NCI-H446 (cell line): Measurements from ENCODE around the gene MBNL2.
"Not testable (repeated sequence)": the region's sequence is repeated elsewhere in the genome, so short reads cannot be mapped to it uniquely, and the experiment has no call there.

Source experiments
- DNase-seq, 2 experiments: peaks; one replicate each; lab custom pipeline; 2025; lab: John Stamatoyannopoulos, UW

The MBNL2 gene, protein sequence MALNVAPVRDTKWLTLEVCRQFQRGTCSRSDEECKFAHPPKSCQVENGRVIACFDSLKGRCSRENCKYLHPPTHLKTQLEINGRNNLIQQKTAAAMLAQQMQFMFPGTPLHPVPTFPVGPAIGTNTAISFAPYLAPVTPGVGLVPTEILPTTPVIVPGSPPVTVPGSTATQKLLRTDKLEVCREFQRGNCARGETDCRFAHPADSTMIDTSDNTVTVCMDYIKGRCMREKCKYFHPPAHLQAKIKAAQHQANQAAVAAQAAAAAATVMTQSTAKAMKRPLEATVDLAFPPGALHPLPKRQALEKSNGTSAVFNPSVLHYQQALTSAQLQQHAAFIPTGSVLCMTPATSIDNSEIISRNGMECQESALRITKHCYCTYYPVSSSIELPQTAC

DNA sequence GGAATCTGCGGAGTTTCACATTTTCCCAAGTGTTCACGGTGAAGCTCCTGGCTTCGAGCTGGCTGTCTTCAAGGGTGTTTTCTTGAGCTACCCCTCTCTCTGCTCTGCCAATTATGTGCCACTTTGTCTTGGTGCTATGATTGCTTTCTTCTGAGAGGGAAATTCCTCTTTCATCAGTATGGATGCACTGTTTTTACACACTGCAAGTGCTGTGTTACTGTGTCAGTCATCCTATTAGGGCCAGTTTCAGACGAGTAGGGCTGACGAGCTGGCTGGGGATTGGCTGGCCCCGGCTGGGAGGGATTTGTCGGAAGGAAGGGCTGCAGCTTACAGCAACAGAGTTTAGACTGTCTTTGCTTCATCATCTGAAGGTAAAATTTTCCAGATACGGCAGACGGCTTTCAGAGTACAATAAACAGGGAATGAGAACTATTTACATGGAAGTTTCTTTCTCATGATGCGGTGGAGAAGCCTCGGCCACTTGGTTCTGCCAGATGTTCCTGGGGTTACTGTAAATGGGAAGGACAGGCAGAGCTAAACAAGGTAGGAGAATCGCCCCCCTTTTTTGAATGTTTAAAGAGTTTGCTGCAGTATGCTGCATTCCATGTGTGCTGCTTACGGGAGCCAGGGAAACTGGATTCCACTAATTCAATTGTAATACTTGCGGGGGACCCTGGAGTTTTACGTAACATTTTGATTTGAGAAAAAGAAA lies at the start of gene MBNL2:
Gene MBNL2 (plus strand): TSS at position 345 of the 712 bp plus-strand sequence. CDS start 53,903 bp downstream, outside the sequence.
- peak; percentile 68 to 75 for DNase-seq

DNA sequence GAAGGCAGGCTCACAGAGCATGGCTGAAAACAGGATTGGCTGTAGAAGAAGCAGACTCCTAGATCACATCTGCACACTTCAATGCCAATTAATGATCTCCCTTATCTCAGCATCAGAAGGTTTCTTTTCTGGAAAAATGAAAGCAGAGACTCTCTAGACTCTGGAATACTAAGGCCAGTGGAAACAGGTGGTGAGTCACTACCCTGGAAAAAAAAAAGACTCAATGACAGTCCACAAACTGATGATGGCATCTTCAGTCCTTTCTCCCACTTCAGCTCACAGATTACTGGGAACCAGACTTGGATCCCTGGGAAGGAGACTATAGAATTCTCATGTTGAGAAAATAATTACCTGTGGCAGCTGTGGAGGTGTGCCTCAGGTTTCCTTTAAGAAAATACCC lies 47.5 kb upstream of the MBNL2 start:
- DNase-seq, result no peak

DNA sequence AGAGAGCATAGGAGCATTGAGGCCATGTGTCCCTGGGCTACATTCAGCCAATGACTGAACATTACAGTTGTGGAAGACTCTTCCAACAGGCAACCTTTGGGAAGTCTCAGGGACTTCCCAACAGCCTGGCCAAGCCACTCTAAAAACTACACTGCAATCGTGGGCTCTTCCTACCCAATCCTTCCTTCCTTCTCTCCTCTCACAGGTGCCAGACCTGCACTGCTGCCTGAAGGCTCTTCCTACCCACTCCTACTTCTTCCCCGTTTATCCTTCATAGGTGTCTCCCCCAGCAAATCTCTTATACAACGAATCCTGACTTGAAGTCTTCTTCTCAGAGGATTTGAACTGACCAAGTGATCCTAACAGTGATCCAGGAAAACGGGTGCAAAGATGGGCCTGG lies 47.1 kb upstream of the MBNL2 start:
- DNase-seq, result no peak

DNA sequence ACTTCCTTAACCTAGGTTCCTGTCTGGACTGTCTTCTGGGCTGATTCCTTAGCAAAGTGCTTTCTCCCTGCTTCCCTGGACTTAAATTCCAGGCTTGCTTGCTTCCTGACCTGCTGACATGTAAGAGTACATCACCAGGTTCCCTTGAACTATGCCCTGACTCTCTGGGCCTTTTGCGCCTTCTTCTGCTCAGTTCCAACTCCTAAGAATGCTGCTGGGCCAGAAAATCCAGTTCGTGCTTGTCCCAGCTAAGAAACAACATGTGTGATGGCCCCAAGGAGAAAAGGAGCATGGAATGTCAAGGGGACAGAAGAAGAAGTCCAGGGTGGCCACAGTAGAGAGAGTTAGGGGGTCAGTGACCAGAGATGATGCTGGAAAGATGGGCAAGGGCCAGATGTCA lies 42.6 kb upstream of the MBNL2 start:
- no peak for DNase-seq

DNA sequence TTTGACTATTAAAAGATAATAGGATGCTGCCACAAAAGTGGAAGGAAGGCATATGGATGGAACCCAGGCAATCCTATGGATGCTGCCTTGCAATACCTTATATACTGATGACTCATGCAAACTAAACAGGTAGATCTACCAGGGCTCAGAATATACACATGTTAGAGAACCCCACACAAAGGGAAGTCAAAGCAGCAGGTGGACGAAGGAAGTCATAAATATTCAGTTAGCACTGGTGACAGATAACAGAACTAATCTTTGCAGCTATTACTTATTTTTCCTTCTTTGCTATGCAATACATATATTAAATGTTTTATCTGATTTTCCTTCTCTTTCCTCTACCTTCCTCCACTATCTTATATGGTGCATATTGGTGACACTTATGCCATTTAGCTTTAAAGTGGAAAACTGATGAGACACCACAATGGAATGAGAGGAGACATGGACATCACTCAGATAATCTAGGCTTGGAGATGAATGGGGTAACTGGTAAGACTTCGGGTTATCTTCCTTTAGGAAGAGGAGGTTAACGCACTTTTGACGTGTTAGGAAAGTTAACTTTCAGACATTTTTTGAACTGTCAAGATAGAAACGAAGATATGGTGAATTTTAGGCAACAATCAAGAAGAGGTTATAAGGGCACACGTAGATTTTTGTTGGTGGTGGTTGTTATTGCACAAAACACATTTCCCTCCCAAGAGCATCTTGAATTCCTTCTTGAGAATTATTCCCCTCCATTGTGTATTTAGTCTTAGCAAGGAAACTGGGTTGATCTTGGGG lies 39.8 kb upstream of the MBNL2 start:
- DNase-seq, result no peak

DNA sequence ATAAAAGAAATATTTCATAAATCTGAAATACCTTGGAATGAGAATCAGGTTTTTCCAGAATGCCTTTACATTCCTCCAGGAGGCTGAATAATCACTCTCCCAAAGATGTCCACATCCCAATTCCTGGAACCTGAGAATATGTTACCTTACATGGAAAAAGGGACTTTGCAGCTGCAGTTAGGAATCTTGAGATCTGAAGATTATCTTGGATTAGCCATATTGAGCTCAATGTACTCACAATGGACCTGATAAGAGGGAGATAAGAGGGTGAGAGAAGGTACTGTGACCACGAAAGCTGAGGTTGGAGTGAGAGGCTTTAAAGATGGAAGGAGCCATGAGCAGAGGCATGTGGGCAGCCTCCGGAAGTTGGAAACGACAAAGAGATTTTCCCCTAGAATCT lies 36.8 kb upstream of the MBNL2 start:
- no peak for DNase-seq

DNA sequence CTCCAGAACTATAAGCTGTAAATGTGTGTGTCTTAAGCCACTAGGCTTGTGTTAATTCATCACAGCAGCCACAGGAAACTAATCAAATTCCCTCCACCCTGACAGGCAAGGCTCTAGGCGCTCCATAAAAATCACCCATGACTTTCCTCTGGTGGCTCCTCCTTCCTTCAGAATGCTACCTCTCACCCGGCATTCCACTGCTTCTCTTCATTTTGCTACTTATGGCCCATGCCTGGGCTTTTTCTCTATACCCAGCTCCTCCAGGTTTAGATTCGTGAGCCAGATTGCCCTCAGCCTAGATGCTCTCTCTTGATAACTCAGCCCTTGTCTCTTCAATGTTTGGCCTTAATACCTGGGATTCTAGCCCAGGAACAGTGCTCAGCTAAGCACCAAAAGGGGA lies 36.4 kb upstream of the MBNL2 start:
- no peak for DNase-seq

DNA sequence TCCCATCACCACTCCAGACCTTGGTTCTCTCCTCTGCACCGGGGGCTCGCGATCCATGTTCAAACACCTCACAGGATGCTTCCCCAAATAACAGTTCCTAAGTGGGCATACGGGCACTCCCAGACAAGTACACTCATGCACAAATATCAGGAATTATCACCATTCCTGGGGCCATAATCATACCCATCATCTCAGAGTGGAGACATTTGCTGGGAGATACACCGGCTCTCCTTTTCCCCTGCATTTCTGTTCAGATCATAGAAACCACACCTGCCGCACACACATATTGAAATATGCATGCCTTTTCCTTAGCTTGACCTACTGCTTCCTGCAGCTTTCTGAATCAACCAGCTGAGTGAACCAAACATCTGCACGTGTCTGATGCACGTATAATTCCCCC lies 33.9 kb upstream of the MBNL2 start:
- no peak for DNase-seq

DNA sequence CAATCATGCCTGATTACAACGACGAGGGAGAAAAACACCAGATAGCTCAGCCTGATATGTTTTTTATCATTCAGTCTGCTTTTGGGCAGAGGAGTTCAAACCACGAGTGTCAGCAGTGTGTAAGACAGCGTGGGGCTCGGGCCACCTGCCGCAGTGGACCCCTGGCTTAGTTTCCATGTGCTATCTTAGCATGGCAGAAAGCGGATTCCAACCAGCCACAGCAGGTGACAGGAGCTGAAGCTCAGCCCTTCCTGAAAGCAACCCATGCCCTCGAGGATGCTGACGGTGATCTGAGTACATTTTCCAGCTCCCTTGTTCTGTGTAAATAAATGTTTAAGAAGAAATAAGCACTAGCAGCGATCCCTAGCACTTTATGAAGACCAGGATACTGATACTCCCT lies 32.2 kb upstream of the MBNL2 start:
- DNase-seq, result no peak

DNA sequence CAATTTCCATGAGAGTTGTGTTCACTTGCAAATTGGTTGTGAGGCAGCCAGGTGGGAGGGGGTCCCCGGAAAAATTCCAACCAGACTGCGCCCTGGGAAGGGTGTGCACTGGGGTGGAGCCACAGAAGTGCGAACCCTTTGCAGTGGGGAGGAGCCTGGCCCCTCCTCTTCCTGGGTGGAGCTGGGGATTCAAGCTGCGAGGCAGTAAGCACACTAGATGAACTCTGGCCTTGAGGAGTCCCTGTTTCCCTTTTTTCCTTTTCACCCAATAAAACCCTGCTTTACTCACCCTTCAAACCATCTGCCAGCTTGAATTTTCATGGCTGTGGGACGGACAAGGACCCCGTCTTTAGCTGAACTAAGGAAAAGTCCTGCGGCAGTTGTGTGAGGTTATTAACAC lies 31.0 kb upstream of the MBNL2 start:
- DNase-seq, result no peak

DNA sequence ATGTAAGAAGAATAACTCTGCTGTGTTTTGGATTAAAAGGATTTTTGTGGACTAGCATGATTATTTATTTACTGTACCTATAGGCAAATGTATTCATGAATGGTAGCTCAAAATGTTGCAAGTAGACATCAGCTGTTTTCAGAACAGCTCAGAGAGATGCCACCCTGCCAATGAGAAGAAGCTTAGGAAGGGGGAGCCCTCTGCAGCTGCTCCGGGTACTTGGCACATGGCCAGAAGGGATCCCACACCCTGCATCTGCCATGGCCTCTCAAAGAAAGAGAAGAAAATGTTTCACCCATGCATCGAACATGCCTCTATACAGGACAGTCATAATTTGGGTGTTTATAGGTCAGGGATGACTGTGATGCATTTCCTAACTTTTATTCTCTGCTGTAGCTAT lies 30.5 kb upstream of the MBNL2 start:
- no peak for DNase-seq

DNA sequence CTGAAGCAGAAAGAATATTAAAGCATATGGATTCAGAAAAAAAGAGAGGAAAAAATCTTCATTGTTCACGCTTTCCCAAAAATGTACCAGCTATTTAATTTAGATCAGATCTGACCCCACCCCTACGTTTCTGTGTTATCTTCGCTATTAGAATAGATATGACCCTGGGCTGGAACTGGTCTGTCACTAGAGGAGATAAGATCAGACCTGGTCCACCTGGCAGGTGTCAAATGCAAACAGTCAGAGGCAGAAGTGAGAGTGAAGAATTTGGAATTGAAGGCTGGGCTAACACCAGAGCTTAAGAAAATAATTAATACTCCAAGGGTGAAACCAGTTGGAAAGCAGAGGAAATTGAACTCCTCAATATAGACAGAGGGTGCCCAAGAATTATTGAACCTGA lies 30.0 kb upstream of the MBNL2 start:
- DNase-seq, result no peak

DNA sequence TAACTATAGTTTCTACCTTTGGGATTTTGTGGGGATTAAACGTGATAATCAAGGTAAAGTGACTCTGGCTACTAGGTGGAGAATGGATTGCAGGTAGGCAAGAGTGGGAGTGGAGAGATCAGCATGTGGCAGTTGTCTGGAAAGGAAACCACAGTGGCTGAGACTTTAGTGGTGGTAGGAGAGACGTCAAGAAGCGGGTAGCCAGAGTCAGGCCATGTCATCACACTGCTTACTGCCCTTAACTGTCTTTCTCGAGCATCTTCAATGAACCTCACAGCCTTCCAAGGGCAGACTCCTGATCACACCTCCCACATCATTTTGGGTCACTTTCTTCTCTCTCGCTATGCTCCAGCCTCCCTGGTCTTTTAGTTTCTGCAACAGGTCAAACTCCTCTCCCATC lies 28.6 kb upstream of the MBNL2 start:
- DNase-seq, result no peak

DNA sequence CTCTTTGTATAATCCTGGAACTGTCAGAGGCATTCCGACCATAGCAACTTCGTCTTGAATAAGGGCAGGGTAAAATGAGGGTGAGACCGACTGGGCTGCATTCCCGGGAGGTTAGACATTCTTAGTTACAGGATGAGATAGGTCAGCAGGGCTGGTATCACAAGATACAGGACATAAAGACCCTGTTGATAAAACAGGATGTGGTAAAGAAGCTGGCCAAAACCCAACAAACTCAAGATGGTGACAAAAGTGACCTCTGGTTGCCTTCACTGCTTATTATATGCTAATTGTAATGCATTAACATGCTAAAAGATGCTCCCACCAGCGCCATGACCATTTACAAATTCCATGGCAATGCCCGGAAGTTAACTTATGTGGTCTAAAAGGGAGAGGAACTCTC lies 27.7 kb upstream of the MBNL2 start:
- no peak for DNase-seq

DNA sequence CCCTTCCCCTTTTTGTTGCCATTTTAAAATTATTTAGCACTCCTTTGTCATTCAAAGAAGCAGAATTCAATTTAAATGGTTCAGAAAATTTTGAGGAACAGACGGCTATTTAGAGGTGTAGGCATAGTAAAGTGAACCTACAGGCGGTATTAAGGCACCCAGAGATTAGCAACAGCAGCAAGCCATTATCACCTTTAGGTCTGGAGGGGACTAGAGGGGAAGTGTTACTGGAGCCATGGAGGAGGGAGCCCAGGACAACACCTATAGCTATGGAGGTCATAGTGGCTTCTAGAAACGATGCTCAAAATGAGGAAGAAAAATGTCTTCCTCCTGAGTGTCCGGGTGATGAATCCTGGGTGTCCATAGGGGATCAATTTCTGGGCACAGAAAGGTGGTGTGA lies 25.8 kb upstream of the MBNL2 start:
- no peak for DNase-seq

DNA sequence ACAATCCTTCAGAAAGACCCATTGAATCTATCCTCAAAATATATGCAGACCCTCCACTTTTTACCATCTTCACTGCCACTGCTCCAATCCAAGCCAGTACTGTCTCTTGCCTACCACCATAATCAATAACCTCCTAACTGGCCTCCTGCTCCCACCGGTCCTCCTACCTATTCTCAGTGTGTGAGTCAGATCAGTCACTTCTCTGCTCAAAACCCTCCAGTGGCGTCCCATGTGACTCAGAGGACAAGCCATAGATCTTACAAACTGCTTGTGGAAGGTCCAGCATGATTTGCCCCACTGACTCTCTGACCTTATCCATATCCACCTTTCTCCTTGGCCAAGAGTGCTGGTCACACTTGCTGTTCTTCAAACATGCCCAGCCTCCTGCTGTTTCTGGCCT lies 23.4 kb upstream of the MBNL2 start:
- no peak for DNase-seq

DNA sequence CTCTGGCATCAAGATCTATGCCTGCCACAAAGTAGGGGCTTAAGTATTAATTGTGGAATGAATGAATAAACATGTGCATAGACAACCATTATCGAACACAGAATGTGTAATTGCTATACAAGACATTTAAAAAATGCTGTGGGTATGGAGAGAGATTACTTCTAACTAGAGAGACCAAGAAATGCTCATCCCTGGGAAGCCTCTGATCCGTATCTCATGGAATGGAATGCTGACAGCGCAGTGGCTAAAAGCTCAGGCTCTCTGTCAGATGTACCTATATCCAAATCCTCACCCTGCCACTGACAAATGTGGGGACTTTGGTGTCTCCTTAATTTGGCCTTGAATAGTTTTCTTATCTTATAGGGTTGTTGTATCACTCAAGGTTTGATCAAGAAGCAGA lies 22.7 kb upstream of the MBNL2 start:
- DNase-seq, result no peak

DNA sequence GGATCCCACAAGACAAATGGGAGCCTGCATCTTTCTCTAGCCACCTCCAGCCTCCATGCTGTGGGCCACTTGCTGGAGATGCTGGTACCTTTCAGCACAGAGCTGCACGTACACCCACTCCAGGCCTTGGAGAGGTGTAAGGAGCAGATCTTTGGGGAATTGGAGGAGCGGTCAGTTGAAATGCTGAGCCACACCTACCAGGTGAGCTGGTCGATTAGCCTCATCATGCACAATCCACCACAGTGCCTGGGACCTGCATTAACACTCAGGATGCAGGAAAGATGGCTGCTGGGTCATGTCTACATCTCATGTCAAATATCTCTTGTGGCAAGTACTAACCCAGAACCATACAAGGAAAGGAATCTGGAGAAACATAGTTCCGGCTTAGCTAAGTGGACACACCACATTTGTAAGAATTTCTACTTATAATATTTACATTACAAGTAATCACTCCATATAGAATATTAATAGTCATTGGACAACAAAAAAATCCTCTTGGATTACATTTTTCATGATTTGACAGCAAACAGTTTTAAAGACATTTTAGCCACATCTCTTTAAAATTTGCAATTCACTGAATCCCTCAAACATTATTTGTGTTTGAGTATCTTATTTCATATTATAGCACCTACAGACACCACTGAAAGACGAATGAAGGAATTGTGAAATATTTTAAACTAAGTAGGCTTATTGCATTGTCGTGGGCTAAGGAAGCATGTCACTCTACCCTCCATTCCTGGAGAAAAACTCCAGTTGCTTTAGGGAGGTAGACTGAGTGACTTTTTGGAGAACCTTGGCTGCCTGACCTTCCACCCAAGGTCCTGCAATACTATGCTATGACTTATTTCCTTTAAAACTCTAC lies 21.8 kb upstream of the MBNL2 start:
- no peak for DNase-seq

DNA sequence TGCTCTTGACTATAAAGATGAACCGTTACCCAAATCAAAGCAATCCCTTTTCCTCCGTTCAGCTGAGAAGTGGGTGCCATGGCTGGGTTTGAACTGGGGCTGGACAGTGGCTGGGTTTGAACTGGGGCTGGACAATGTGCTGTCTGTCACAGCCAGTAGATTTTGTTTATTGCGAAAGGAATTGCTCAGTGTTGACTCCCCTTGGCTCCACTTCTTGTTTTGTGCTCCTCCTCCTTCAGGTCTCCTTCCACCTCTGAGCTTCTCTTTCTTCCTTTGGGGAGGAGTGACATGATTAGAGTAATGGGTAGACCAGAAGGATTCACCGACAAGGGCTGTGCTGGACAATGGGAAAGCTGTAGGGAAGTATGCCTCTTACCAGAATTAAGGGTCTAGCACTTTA lies 19.4 kb upstream of the MBNL2 start:
- DNase-seq, result no peak

DNA sequence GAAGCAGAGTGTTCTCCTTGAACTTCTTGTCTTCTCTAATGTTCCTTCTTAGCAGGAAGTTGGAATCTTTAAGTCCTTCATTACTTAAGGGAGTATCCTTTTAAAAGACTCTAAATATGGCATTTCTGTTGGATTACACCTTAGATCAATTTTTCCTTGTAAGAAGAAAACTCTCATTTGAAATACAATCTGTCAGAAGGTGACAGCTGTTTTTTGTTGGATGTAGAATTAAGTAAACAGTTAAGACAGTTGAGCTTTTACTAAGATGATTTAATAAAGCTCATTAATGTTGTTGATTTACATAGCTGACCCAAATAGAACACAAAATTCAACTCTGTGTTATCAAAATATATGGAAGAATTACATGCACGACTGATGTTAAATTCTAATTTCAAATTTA lies 16.7 kb upstream of the MBNL2 start:
- DNase-seq, result no peak

DNA sequence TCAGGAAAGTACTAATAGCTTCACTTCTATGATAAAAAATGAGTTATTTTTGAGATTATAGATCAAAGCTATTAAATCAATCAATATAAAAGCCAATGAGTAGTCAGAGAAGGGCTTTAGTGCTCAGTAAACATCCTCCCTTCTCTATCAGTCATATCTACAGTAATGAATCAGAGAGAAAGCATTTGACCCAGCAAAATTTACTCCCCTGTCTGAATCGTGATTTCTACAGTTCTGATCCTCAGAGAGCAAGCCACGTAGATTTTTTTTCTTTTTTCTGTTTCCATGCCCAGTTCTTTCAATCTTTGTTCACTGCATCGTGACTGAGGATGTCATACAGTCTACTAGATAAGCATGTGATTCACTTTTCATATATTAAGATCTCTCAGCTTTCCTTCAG lies 16.2 kb upstream of the MBNL2 start:
- DNase-seq, result no peak

DNA sequence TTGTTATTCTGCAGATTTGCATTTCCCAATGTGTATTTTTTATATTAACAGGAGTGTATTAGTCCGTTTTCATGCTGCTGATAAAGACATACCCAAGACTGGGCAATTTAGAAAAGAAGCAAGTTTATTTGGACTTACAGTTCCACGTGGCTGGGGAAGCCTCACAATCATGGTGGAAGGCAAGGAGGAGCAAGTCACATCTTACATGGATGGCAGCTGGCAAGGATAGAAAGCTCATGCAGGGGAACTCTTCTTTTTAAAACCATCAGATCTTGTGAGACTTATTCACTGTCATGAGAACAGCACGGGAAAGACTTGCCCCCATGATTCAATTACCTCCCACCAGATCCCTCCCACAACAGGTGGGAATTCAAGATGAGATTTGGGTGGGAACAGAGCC lies 14.9 kb upstream of the MBNL2 start:
- not testable (repeated sequence) for DNase-seq
